ENCODE measurements around the gene APOA1.

DNA sequence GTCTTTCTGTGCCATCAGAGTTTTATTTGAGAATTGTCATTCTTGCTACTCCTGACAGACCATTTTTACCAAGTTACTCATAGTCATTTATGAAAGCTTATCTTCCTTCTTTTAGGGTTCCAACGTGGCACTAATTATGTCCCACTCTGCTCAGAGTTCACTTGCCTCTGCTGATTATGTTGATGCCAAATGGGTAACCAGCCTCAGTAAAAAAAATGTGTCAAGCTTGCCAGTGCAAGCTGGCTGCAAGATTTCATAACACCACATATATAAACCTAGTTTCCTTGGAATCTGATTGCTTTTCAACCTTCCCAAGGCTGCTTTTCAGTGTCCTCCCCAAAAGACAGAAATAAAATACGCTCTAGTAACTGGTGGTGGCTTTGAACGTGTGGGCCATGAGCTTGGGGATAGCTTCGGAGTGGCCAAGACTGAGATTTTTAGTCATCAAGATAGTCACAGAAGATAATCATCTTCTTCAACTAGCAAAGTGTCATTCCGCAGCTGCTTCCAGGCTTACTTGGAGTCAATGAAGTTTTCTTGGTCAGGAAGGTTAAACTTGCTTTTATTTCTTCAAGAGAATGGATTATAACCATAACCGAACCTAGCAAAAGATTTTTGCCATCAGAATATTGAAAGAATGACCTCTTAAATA, 29.5 kb upstream of the APOA1 start:
- TF ChIP-seq, protein P1, sequence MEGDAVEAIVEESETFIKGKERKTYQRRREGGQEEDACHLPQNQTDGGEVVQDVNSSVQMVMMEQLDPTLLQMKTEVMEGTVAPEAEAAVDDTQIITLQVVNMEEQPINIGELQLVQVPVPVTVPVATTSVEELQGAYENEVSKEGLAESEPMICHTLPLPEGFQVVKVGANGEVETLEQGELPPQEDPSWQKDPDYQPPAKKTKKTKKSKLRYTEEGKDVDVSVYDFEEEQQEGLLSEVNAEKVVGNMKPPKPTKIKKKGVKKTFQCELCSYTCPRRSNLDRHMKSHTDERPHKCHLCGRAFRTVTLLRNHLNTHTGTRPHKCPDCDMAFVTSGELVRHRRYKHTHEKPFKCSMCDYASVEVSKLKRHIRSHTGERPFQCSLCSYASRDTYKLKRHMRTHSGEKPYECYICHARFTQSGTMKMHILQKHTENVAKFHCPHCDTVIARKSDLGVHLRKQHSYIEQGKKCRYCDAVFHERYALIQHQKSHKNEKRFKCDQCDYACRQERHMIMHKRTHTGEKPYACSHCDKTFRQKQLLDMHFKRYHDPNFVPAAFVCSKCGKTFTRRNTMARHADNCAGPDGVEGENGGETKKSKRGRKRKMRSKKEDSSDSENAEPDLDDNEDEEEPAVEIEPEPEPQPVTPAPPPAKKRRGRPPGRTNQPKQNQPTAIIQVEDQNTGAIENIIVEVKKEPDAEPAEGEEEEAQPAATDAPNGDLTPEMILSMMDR (IDR thresholded peaks at IDR 0.05), result no peak
- TF ChIP-seq POLR2AphosphoS5 (IDR thresholded peaks at IDR 0.05) (no peak), POLR2A (IDR thresholded peaks at IDR 0.05; ENCODE audit: low read depth) (no peak)

All from esophagus muscularis mucosa (tissue), 3 donors.